ENCODE measurements around the gene POU4F3. TPM values are rescaled to one million over a fixed set of nuclear protein-coding genes. Genes with fewer than 3 reads are reported as not detected.

POU4F3 gene
- total and polyA plus RNA-seq, 2 of the 4 experiments (the other 2 are of a cell fraction), result 0.02 TPM; not detected in 1

DNA sequence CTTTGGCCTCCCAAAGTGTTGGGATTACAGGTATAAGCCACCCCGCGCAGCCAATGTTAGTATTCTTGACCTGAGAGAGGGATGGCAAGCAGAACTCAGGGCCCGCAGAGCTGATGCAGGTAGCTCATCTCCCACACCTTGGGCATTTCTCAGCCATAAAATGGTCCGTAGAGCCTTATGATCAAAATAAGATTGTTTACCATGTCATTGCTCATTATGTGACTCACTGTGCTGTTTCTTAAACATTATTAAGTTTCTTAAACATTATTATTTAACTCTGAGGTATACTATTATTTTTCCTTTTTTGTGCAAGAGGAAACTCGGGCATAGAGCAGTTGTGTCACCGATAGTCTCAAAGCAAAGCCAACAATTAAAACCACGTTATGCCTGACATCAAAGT lies 42.4 kb upstream of the POU4F3 start:
- TF ChIP-seq BHLHE40 (IDR thresholded peaks at IDR 0.05; ENCODE audit: low read depth, low read length), result no peak
- TF ChIP-seq MAZ (IDR thresholded peaks at IDR 0.05; ENCODE audit: borderline replicate concordance, low read depth, low read length), result no peak
- TF ChIP-seq NFE2L2 (IDR thresholded peaks at IDR 0.05; ENCODE audit: low read depth, low read length), result no peak
- TF ChIP-seq RCOR1 (IDR thresholded peaks at IDR 0.05; ENCODE audit: insufficient replicate concordance, low read length), result no peak
- no peak for TF ChIP-seq RFX5 (IDR thresholded peaks at IDR 0.05; ENCODE audit: low read depth, low read length)
- TF ChIP-seq FOS (IDR thresholded peaks at IDR 0.05; ENCODE audit: low read depth, low read length), result no peak
- no peak for TF ChIP-seq CHD1 (IDR thresholded peaks at IDR 0.05; ENCODE audit: low read depth, low read length)
- no peak for TF ChIP-seq RAD21 (IDR thresholded peaks at IDR 0.05; ENCODE audit: low read length)
- TF ChIP-seq, protein P1, sequence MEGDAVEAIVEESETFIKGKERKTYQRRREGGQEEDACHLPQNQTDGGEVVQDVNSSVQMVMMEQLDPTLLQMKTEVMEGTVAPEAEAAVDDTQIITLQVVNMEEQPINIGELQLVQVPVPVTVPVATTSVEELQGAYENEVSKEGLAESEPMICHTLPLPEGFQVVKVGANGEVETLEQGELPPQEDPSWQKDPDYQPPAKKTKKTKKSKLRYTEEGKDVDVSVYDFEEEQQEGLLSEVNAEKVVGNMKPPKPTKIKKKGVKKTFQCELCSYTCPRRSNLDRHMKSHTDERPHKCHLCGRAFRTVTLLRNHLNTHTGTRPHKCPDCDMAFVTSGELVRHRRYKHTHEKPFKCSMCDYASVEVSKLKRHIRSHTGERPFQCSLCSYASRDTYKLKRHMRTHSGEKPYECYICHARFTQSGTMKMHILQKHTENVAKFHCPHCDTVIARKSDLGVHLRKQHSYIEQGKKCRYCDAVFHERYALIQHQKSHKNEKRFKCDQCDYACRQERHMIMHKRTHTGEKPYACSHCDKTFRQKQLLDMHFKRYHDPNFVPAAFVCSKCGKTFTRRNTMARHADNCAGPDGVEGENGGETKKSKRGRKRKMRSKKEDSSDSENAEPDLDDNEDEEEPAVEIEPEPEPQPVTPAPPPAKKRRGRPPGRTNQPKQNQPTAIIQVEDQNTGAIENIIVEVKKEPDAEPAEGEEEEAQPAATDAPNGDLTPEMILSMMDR (conservative IDR thresholded peaks at IDR 0.05; ENCODE audit: low read depth, low read length), result no peak
- TF ChIP-seq SMC3 (IDR thresholded peaks at IDR 0.05; ENCODE audit: low read depth, low read length), result no peak
- no peak for TF ChIP-seq USF2 (IDR thresholded peaks at IDR 0.05; ENCODE audit: low read depth, low read length)
- no peak for TF ChIP-seq POLR2A (IDR thresholded peaks at IDR 0.05; ENCODE audit: low read depth, low read length)
- Histone ChIP-seq H4K8ac (ENCODE audit: low read depth in 2 of 2, low read length in 2 of 2) (no peak overlapping the region), H2AK5ac (ENCODE audit: low read depth, low read length) (no peak overlapping the region), H2BK5ac (ENCODE audit: low read depth, low read length, poor library complexity, severe bottlenecking) (no peak overlapping the region), H3K4me3 (ENCODE audit: insufficient read depth, low read depth, low read length) (no peak overlapping the region), H3K4me1 (ENCODE audit: control insufficient read depth, insufficient read depth, low read length) (no peaks in the 10 kb centered on the region), H2BK20ac (ENCODE audit: low read depth, low read length) (no peak overlapping the region), H4K20me1 (ENCODE audit: insufficient read depth, low read length) (no peaks in the 10 kb centered on the region), H3K18ac (ENCODE audit: low read depth, low read length) (no peak overlapping the region), H3K9ac (ENCODE audit: low read depth, low read length) (no peak overlapping the region), H3K23ac (ENCODE audit: low read depth, low read length) (no peak overlapping the region), H3K9me1 (ENCODE audit: insufficient read depth, low read length) (no peaks in the 10 kb centered on the region), H3K27me3 (ENCODE audit: control insufficient read depth, insufficient read depth, low read length) (no peaks in the 10 kb centered on the region), H3K4me2 (ENCODE audit: low read depth, low read length) (no peak overlapping the region), H3K27ac (ENCODE audit: insufficient read depth, low read length) (no peak overlapping the region), H3K4ac (ENCODE audit: low read depth, low read length) (no peak overlapping the region), H3K14ac (replicated peaks; ENCODE audit: low read depth, low read length) (no peak overlapping the region), H4K5ac (ENCODE audit: low read depth, low read length) (no peak overlapping the region), H2BK120ac (ENCODE audit: low read depth, low read length) (no peak overlapping the region), H2BK15ac (ENCODE audit: low read depth, low read length) (no peak overlapping the region), H3K36me3 (ENCODE audit: control insufficient read depth, insufficient read depth, low read length) (no peaks in the 10 kb centered on the region), H2AK9ac (replicated peaks; ENCODE audit: low read depth, low read length, poor library complexity) (no peak overlapping the region), H3K79me1 (ENCODE audit: low read depth in 1 of 2, low read length in 2 of 2) (no peaks in the 10 kb centered on the region), H2AFZ (replicated peaks; ENCODE audit: low read length, poor library complexity) (no peak overlapping the region), H3K9me3 (ENCODE audit: control insufficient read depth, insufficient read depth, low read length) (no peaks in the 10 kb centered on the region), H4K91ac (ENCODE audit: insufficient read depth, low read depth, low read length) (no peak overlapping the region), H3K56ac (ENCODE audit: extremely low read depth, insufficient read depth, low read length) (no peak overlapping the region)
- ChIA-PET POLR2A (ENCODE audit: unreplicated experiment) (interaction anchor here (0.5 kb wide), 1 partner anchor 9 kb away, joined by 3 read pairs; no protein-coding TSS in a partner anchor), CTCF (no interaction called here)
- in situ Hi-C loops (cut with MboI; ENCODE audit: low sequenced_read_pairs) (no loop called here), dilution Hi-C loops (cut with HindIII; ENCODE audit: low sequenced_read_pairs, unreplicated experiment) (no loop called here), intact Hi-C loops (cut with micrococcal nuclease) (no loop called here)
- no CpG with 5 or more reads among the region's 7 CpGs for WGBS, 2 experiments (ENCODE audit: extremely low coverage in 2 of 2, insufficient read length in 1 of 2)
- no TSS peak for BruUV-seq (replicated peaks)
- DNase-seq (no peak), ATAC-seq (ENCODE audit: low read depth) (no peak)

Measured in IMR-90 (cell line).